ENCODE results near the gene PDILT. TPM values are rescaled to one million over a fixed set of nuclear protein-coding genes. Genes with fewer than 3 reads are reported as not detected.

The PDILT gene
- total RNA-seq, 1 donor = not detected

DNA sequence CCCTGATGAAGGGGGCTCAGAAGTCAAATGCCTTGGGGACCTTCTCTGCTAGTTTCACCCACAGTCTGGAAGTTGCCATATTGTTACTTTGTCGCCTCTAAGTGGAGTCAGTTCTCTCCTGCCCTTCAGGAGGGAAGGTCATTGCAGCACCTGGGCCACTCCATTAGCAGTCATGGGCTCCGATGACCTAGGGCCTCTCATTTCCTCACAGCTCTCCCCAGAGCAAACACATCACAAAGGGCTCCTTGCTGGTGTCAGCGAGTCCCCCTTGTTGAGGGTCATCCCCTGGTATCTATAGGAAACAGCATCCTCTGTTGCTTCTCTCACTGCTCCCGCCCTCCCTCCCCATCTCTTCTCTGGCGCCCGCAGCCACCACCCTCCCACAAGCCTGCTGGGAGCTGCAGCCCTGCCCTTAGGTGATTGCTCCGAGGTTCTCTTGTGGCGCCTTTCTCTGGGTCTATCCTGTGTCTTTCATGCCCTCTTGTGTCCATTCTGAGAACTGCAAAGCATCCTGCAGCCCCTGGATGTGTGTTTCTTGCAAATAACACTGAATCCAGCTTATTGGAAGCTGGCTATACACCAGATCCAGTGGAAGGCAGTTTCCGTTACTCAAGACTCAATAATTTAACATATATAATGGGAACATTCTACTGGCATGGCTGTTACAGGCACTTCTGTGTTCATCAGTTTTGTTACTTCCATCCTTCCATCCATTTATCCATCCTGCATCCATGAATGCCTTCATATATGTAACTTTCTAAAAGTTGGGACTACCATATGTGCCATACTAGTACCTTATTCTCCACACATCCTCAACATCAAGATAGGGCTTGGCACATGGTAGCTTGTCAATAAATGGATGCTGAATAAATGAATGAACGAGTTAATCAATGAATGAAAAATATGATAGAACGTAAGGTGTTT, 21.2 kb downstream of the PDILT start:
- H3K4me3 ChIP-seq (ENCODE audit: insufficient read depth, low read length) = no peak overlapping the region
- H3K4me1 ChIP-seq (ENCODE audit: insufficient read depth, low read length) = no peaks in the 10 kb centered on the region
- H3K27ac ChIP-seq (ENCODE audit: low read depth, low read length) = no peak overlapping the region
- H3K9me3 ChIP-seq (ENCODE audit: low read depth, low read length) = no peaks in the 10 kb centered on the region
- H4K20me1 ChIP-seq (ENCODE audit: insufficient read depth, low read length) = no peaks in the 10 kb centered on the region
- DNase-seq (ENCODE audit: insufficient read length, low spot score, missing footprints) = peak; percentile 43
- H3K36me3 ChIP-seq (ENCODE audit: insufficient read depth, low read length) = no peaks in the 10 kb centered on the region
- no peak overlapping the region for H2AFZ ChIP-seq (ENCODE audit: low read length)
- H3K79me2 ChIP-seq (ENCODE audit: insufficient read depth, low read length) = no peaks in the 10 kb centered on the region
- H3K27me3 ChIP-seq (ENCODE audit: insufficient read depth, low read length) = no peaks in the 10 kb centered on the region
- H3K4me2 ChIP-seq (ENCODE audit: insufficient read depth, low read length) = no peak overlapping the region
- TF ChIP-seq, protein P1, sequence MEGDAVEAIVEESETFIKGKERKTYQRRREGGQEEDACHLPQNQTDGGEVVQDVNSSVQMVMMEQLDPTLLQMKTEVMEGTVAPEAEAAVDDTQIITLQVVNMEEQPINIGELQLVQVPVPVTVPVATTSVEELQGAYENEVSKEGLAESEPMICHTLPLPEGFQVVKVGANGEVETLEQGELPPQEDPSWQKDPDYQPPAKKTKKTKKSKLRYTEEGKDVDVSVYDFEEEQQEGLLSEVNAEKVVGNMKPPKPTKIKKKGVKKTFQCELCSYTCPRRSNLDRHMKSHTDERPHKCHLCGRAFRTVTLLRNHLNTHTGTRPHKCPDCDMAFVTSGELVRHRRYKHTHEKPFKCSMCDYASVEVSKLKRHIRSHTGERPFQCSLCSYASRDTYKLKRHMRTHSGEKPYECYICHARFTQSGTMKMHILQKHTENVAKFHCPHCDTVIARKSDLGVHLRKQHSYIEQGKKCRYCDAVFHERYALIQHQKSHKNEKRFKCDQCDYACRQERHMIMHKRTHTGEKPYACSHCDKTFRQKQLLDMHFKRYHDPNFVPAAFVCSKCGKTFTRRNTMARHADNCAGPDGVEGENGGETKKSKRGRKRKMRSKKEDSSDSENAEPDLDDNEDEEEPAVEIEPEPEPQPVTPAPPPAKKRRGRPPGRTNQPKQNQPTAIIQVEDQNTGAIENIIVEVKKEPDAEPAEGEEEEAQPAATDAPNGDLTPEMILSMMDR (IDR thresholded peaks at IDR 0.05; ENCODE audit: extremely low read depth, low read depth, low read length) = peak; percentile 64

DNA sequence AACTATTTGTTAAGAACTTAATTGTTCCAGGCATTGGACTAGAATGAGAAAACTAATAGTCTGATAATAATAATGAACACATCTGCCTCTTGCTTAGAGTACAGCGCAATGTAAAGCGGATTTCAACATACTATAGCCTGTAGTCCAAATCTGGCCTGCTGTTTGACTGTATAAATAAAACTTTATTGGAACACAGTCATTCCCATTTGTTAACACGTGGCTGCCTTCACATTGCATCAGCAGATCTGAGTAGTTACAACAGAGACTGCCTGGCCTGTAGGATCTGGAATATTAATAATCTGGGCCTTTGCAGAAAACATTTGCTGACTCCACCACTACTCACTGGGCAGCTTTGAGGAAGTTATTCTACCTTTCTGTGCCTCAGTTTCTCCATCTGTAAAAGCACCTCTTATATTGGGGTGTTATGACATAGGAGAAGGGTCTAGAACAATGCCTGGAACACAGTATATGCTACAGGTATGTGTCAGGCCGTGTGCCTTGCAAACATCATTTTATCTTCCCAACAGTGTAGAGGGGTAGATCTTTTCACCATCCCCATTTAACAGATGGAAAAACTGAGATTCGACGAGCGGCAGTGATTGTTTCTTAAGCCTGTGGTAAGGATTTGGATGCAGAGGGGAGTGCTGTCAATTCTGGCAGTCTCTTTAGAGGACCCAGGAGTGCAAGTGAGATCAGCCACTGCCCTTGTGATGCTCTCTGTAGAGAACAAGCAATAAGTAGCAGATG, 22.2 kb downstream of the PDILT start:
- Histone ChIP-seq H3K9me3 (ENCODE audit: low read depth, low read length) (no peaks in the 10 kb centered on the region), H3K36me3 (ENCODE audit: insufficient read depth, low read length) (no peaks in the 10 kb centered on the region), H3K4me1 (ENCODE audit: insufficient read depth, low read length) (no peaks in the 10 kb centered on the region), H2AFZ (ENCODE audit: low read length) (no peak overlapping the region), H3K27me3 (ENCODE audit: insufficient read depth, low read length) (no peaks in the 10 kb centered on the region), H4K20me1 (ENCODE audit: insufficient read depth, low read length) (no peaks in the 10 kb centered on the region), H3K4me2 (ENCODE audit: insufficient read depth, low read length) (no peak overlapping the region), H3K27ac (ENCODE audit: low read depth, low read length) (no peak overlapping the region), H3K79me2 (ENCODE audit: insufficient read depth, low read length) (no peaks in the 10 kb centered on the region), H3K4me3 (ENCODE audit: insufficient read depth, low read length) (no peak overlapping the region)
- TF ChIP-seq, protein P1 (IDR thresholded peaks at IDR 0.05; ENCODE audit: extremely low read depth, low read depth, low read length) = no peak
- no peak for DNase-seq (ENCODE audit: insufficient read length, low spot score, missing footprints)

DNA sequence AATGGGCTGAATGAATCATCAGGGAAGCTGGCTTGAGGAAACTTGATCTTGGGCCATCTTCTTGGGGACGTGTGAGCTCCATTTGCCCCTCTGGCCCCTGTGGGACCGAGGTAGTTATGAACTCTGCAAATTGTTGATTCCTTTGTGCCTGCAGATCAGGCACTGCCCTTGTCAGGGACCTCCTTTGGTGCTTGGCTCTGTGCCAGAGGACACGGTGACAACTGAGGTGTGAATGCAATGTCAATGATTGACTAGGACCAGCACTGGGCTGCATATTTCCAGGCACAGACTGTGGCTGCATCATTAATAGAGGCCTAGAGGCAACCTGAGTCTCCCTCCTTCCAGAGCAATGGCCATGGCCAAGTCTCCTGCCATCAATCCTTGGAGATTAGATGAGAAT, 23.8 kb downstream of the PDILT start:
- H3K36me3 ChIP-seq (ENCODE audit: insufficient read depth, low read length) = no peaks in the 10 kb centered on the region
- no peaks in the 10 kb centered on the region for H3K9me3 ChIP-seq (ENCODE audit: low read depth, low read length)
- no peak overlapping the region for H3K4me3 ChIP-seq (ENCODE audit: insufficient read depth, low read length)
- no peaks in the 10 kb centered on the region for H4K20me1 ChIP-seq (ENCODE audit: insufficient read depth, low read length)
- TF ChIP-seq, protein P1 (IDR thresholded peaks at IDR 0.05; ENCODE audit: extremely low read depth, low read depth, low read length) = no peak
- H3K4me2 ChIP-seq (ENCODE audit: insufficient read depth, low read length) = no peak overlapping the region
- no peaks in the 10 kb centered on the region for H3K27me3 ChIP-seq (ENCODE audit: insufficient read depth, low read length)
- H2AFZ ChIP-seq (ENCODE audit: low read length) = no peak overlapping the region
- no peak overlapping the region for H3K27ac ChIP-seq (ENCODE audit: low read depth, low read length)
- DNase-seq (ENCODE audit: insufficient read length, low spot score, missing footprints) = no peak
- H3K4me1 ChIP-seq (ENCODE audit: insufficient read depth, low read length) = no peaks in the 10 kb centered on the region
- no peaks in the 10 kb centered on the region for H3K79me2 ChIP-seq (ENCODE audit: insufficient read depth, low read length)

DNA sequence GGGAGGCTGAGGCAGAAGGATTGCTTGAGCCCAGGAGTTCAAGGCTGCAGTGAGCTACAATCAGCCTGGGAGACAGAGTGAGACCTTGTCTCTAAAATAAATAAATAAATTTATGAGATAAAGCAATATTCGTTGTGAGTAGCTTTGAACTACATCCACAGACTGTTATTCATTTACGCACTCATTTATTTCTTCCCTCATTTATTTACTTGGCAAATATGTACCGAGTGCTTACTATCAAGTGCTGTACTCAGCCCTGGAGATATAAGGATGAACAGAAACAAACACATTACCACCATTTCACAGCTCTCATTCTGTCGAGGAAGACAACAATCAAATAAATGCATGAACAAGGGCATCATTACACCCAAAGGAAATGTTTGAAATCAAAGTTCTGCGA, 27.4 kb downstream of the PDILT start:
- H3K79me2 ChIP-seq (ENCODE audit: insufficient read depth, low read length) = no peaks in the 10 kb centered on the region
- no peaks in the 10 kb centered on the region for H3K9me3 ChIP-seq (ENCODE audit: low read depth, low read length)
- no peaks in the 10 kb centered on the region for H3K27me3 ChIP-seq (ENCODE audit: insufficient read depth, low read length)
- H3K4me3 ChIP-seq (ENCODE audit: insufficient read depth, low read length) = no peak overlapping the region
- TF ChIP-seq, protein P1 (IDR thresholded peaks at IDR 0.05; ENCODE audit: extremely low read depth, low read depth, low read length) = no peak
- H2AFZ ChIP-seq (ENCODE audit: low read length) = no peak overlapping the region
- H4K20me1 ChIP-seq (ENCODE audit: insufficient read depth, low read length) = no peaks in the 10 kb centered on the region
- no peak for DNase-seq (ENCODE audit: insufficient read length, low spot score, missing footprints)
- no peak overlapping the region for H3K27ac ChIP-seq (ENCODE audit: low read depth, low read length)
- no peaks in the 10 kb centered on the region for H3K4me1 ChIP-seq (ENCODE audit: insufficient read depth, low read length)
- H3K36me3 ChIP-seq (ENCODE audit: insufficient read depth, low read length) = no peaks in the 10 kb centered on the region
- no peak overlapping the region for H3K4me2 ChIP-seq (ENCODE audit: insufficient read depth, low read length)
